GM10266 (cell line): ENCODE measurements around the gene SPTAN1.

Experiments
- DNase-seq: peaks from one replicate; pipeline ENCODE4 v3.0.0; 2012; ENCODE audit errors: extremely low spot score
- TF ChIP-seq, protein P1 (sequence below): IDR thresholded peaks from 2 replicates; pipeline ENCODE4 v1.5.1; 2012; ENCODE audit warnings: mild to moderate bottlenecking, low read depth; ENCODE audit not compliant: control insufficient read depth, insufficient read depth; ENCODE audit errors: missing control alignments

The SPTAN1 gene

DNA sequence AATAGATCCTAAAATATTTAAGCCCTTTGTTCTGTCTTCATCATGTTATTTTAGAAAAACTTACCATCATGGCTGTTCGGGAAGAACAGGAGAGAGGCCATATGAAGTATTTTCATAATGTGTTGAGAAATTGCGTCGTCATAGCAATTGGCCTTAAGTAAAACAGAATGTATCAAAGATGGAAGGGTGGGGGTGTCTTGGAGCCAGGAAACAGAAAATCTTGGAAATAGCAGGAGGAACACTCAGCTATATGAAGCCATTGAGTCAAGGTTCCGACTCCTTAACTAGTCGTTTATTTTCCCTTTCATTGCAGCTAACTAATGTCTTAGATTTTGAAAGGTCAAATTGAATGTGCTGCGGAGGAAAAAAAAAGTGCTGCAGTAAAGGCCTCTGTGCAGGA, 1.3 kb downstream of the SPTAN1 start:
- no peak for DNase-seq

GRCh38 chr9:128554155-128554862, 1.9 kb downstream of the SPTAN1 start:
- peak; percentile 18 for DNase-seq
- TF ChIP-seq, protein P1, sequence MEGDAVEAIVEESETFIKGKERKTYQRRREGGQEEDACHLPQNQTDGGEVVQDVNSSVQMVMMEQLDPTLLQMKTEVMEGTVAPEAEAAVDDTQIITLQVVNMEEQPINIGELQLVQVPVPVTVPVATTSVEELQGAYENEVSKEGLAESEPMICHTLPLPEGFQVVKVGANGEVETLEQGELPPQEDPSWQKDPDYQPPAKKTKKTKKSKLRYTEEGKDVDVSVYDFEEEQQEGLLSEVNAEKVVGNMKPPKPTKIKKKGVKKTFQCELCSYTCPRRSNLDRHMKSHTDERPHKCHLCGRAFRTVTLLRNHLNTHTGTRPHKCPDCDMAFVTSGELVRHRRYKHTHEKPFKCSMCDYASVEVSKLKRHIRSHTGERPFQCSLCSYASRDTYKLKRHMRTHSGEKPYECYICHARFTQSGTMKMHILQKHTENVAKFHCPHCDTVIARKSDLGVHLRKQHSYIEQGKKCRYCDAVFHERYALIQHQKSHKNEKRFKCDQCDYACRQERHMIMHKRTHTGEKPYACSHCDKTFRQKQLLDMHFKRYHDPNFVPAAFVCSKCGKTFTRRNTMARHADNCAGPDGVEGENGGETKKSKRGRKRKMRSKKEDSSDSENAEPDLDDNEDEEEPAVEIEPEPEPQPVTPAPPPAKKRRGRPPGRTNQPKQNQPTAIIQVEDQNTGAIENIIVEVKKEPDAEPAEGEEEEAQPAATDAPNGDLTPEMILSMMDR = peak; percentile 2

More for the DNA sequence above, 1.3 kb downstream of the SPTAN1 start:
- TF ChIP-seq, protein P1 = no peak

- DNase-seq = no peak
Measured at GRCh38 chr9:128555180-128555721, 2.9 kb downstream of the SPTAN1 start.

DNA sequence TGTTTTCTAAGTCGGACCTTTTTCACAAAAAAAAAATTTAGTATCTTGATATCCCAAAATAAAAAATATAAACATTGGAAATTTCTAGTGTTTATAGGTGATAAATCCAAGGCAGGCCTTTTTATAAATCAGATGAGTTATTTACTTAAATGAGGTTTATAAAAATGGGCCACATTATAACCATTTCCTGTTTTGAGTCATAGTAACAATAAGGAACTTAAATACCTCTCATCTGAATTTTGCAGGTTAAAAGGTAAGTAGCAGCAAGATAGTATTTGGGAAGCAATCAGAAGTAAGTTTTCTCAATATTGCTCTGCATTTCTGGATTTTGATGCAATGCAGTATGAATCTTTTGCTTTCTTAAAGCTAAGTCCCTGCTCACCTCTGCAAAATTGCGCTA, 3.9 kb downstream of the SPTAN1 start:
- no peak for DNase-seq
- TF ChIP-seq, protein P1 = no peak

More at GRCh38 chr9:128555180-128555721, 2.9 kb downstream of the SPTAN1 start:
- TF ChIP-seq, protein P1 = no peak

DNA sequence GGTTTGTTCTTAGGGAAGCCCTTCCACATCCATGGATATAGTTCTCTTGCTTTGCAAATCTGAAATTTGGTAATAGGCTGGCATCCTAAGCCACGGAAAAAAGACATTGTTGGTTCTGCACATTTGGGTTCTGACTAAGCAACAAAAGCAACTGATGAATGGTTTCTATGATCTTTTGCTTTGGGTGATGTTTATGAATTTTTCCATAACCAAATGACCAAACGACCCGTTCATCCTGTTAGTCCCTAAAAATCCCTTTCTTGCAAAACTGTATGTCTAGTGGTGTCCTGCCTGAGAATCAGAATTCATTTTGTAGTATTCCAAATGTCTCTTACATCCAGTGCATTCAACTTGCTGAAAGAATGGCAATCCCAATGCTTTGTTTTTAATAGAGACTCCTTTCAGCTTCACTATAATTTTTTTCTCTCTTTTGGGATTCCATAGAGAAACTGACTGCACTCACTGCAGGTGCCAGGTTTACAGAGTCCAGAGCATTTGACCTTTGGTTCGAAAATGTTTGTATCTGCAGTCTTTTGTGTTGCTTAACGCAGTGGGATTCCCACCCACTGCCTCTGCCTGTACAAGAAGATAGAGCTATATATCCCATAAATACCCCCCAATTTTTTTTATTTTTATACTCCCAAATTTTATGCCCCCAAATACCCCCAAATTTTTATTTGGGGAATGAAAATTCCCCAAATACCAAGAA, 4.7 kb downstream of the SPTAN1 start:
- TF ChIP-seq, protein P1 = no peak
- DNase-seq = no peak

- peak; percentile 81 for DNase-seq
- TF ChIP-seq, protein P1 = no peak
Measured at GRCh38 chr9:128558431-128559310, 6.3 kb downstream of the SPTAN1 start.
